HEK293T (cell line): Measurements from ENCODE around the gene DDX47.

Source experiments
- ARNT ChIP-seq: fragments of 450-650 bp; IDR thresholded peaks from 2 replicates; pipeline ENCODE4 v1.6.1; 2017; ENCODE audit warnings: mild to moderate bottlenecking
- BHLHE40 ChIP-seq: fragments of 450-650 bp; IDR thresholded peaks from 2 replicates; pipeline ENCODE4 v1.6.1; 2016; ENCODE audit warnings: mild to moderate bottlenecking, moderate library complexity, borderline replicate concordance
- CTBP1 ChIP-seq: fragments of 450-650 bp; IDR thresholded peaks from 2 replicates; pipeline ENCODE4 v1.6.1; 2016; ENCODE audit warnings: borderline replicate concordance
- ELF4 ChIP-seq: fragments of 450-650 bp; IDR thresholded peaks from 2 replicates; pipeline ENCODE4 v1.6.1; 2017; ENCODE audit warnings: antibody characterized with exemption
- FOXM1 ChIP-seq: fragments of 450-650 bp; IDR thresholded peaks from 2 replicates; pipeline ENCODE4 v1.6.1; 2017; ENCODE audit warnings: mild to moderate bottlenecking, borderline replicate concordance
- HDGF ChIP-seq: fragments of 450-650 bp; IDR thresholded peaks from 2 replicates; pipeline ENCODE4 v1.6.1; 2017; ENCODE audit warnings: antibody characterized with exemption, borderline replicate concordance
- L3MBTL2 ChIP-seq: fragments of 450-650 bp; conservative IDR thresholded peaks from 2 replicates; pipeline ENCODE4 v1.6.1; 2016; ENCODE audit warnings: mild to moderate bottlenecking
- LEF1 ChIP-seq: fragments of 450-650 bp; IDR thresholded peaks from 2 replicates; pipeline ENCODE4 v1.6.1; 2017; ENCODE audit warnings: mild to moderate bottlenecking, borderline replicate concordance
- NFRKB ChIP-seq: fragments of 450-650 bp; IDR thresholded peaks from 2 replicates; pipeline ENCODE4 v1.6.1; 2016; ENCODE audit warnings: mild to moderate bottlenecking, moderate library complexity
- PKNOX1 ChIP-seq: fragments of 450-650 bp; IDR thresholded peaks from 2 replicates; pipeline ENCODE4 v1.6.1; 2016
- SP1 ChIP-seq: fragments of 450-650 bp; IDR thresholded peaks from 2 replicates; pipeline ENCODE4 v1.6.1; 2017
- SUZ12 ChIP-seq: fragments of 450-650 bp; IDR thresholded peaks from 2 replicates; pipeline ENCODE4 v1.6.1; 2016; ENCODE audit warnings: mild to moderate bottlenecking
- TARDBP ChIP-seq: fragments of 450-650 bp; IDR thresholded peaks from 2 replicates; pipeline ENCODE4 v1.6.1; 2016
- ZNF384 ChIP-seq: fragments of 450-650 bp; IDR thresholded peaks from 2 replicates; pipeline ENCODE4 v1.6.1; 2016

- no peak for TF ChIP-seq PKNOX1
- no peak for TF ChIP-seq ELF4
- TF ChIP-seq SP1: no peak
- TF ChIP-seq SUZ12: no peak
- TF ChIP-seq HDGF: no peak
- TF ChIP-seq CTBP1: no peak
- TF ChIP-seq FOXM1: no peak
- no peak for TF ChIP-seq ARNT
- TF ChIP-seq BHLHE40: no peak
- TF ChIP-seq LEF1: no peak
- TF ChIP-seq ZNF384: no peak
- no peak for TF ChIP-seq TARDBP
- TF ChIP-seq L3MBTL2: no peak
- TF ChIP-seq NFRKB: no peak
These were observed 46.5 kb downstream of the DDX47 start for GRCh38 chr12:12859690-12860089.
